ENCODE data around the gene ATOX1.
"Not testable (repeated sequence)": the region's sequence is repeated elsewhere in the genome, so short reads cannot be mapped to it uniquely, and the experiment has no call there.

The ATOX1 gene

DNA sequence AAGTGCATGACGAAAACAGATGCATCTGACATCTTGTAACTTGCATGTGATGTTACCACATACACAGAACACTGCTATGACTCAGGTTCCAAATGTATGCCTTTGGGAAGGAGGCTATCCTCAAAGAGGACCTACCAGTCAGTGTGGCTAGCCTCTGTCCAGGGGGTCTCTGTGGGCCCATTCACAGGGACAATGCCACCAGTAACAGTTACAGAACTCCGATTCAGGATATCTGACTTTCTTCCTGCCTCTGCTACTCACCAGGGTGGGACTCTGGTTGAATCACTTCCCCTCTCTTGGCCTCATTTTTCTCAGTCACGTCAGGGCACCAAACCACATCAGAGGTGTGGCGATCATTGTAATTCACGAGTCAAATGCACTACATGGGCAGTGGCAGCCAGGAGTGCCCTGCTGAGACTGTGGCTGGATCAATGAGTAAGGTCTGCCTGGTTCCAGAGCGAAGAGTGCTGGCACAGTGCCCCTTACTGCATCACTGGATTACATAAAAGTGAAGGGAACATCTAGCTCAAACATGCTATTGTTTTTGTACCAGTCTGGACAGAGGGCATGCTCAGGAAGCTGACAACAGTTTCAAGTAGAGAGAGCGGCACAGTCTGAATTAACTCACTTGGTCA is 13.2 kb downstream of the ATOX1 start:
- Mint-ChIP-seq H3K36me3 (peaks cover 34% of the 10 kb centered on the region), H3K27ac (peak overlapping the region; percentile 83), H3K4me1 (peaks cover 58% of the 10 kb centered on the region), H3K4me3 (peak overlapping the region; percentile 7), H3K9me3 (no peaks in the 10 kb centered on the region), H3K27me3 (no peaks in the 10 kb centered on the region)
- ATAC-seq: peak; percentile 83

DNA sequence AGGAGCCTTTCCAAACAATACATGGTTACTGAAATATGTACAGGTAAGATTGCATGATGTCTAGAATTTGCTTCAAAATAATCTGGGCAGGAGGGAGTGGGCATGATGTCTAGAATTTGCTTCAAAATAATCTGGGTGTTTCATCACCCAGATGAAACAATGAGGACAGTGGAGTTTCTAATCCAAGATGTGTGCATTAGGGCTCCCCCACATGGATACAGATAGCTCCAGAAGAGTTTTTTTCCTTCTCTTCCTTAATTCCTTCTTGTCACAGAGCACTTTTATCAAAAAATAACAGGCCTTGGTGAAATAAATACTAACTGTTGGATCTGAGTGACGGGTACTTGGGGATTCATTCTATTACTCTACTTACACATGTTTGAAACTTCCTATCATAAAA is 14.9 kb downstream of the ATOX1 start:
- ATAC-seq: no peak
- Mint-ChIP-seq H3K36me3 (peaks cover 38% of the 10 kb centered on the region), H3K9me3 (no peaks in the 10 kb centered on the region), H3K4me3 (no peak overlapping the region), H3K4me1 (peaks cover 46% of the 10 kb centered on the region), H3K27ac (peak overlapping the region; percentile 62), H3K27me3 (no peaks in the 10 kb centered on the region)

DNA sequence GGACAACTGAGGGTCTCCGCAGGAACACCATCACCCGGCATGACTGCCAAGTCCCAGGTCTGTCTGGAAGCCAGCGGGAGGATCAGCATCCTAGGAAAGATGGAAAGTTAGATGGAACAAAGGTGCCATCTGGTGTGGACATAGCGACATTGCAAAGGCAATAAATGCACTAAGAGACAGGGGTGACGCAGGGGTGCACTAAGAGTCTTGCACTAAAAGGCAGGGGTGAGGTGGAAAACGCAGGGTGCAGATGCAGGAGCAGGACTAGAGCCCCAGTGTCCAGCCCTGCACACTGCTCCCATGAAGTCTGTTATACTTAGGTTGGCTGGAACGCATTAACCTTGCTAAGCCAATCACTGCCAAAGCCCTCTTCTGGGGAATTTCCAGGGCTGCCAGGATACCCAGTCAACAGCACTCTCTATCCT is 15.5 kb downstream of the ATOX1 start:
- no peak overlapping the region for H3K27ac Mint-ChIP-seq

DNA sequence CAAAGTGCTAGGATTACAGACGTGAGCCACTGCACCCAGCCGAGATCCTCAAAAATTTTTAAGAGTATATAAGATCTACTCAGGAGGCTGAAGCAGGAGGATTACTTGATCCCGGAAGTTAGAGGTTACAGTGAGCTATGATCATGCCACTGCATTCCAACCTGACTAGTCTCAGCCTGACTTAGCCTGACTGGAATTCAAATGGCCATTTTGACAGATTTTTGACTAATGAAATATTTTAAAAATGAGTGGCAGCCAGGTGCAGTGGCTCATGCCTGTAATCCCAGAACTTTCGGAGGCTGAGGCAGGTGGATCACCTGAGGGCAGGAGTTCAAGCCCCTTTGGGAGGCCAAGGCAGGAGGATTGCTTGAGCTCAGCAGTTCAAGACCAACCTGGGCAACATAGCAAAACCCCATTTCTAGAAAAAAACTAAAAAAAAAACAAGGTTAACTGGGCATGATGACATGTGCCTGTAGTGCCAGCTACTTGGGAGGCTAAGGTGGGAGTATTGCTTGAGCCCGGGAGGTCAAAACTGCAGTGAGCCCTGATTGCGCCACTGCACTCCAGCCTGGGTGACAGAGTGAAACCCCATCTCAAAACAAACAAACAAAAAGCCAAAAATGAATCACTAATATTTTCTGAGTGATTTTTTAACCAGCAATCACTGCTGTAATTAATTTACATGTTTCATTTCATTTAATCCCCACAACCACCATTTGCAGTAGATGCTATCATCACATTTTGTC is 16.6 kb downstream of the ATOX1 start:
- no peak for ATAC-seq
- Mint-ChIP-seq H3K27ac (no peak overlapping the region), H3K36me3 (peaks cover 44% of the 10 kb centered on the region), H3K27me3 (no peaks in the 10 kb centered on the region), H3K9me3 (no peaks in the 10 kb centered on the region), H3K4me3 (no peak overlapping the region), H3K4me1 (peaks cover 45% of the 10 kb centered on the region)

More for the DNA sequence above, 15.5 kb downstream of the ATOX1 start:
- no peaks in the 10 kb centered on the region for H3K27me3 Mint-ChIP-seq
- ATAC-seq: no peak
- H3K9me3 Mint-ChIP-seq: no peaks in the 10 kb centered on the region
- peaks cover 38% of the 10 kb centered on the region for H3K36me3 Mint-ChIP-seq
- H3K4me3 Mint-ChIP-seq: no peak overlapping the region
- peaks cover 45% of the 10 kb centered on the region for H3K4me1 Mint-ChIP-seq

DNA sequence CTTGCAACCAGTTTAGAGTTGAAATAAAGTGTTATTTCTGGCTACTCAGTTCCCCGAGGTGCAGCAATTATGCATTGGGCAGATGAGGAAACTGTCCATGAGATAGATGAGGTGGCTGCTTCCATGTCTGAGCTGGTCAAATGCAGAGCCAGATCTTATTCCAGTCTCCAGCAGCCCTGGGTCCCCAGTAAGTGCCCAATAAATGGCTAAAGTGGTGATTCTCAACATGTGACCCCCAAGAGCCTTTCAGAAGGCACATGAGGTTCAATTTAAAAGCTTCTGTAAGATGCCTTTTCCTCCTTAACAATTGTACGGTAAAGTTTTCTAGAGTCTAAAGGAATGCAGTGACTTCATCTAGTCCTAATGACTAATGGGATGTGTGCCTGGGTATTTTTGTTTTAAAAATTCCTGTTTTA is 17.5 kb downstream of the ATOX1 start:
- H3K9me3 Mint-ChIP-seq: no peaks in the 10 kb centered on the region
- peaks cover 48% of the 10 kb centered on the region for H3K36me3 Mint-ChIP-seq
- H3K4me1 Mint-ChIP-seq: peaks cover 39% of the 10 kb centered on the region
- H3K27me3 Mint-ChIP-seq: no peaks in the 10 kb centered on the region
- no peak overlapping the region for H3K4me3 Mint-ChIP-seq
- no peak for ATAC-seq
- no peak overlapping the region for H3K27ac Mint-ChIP-seq

DNA sequence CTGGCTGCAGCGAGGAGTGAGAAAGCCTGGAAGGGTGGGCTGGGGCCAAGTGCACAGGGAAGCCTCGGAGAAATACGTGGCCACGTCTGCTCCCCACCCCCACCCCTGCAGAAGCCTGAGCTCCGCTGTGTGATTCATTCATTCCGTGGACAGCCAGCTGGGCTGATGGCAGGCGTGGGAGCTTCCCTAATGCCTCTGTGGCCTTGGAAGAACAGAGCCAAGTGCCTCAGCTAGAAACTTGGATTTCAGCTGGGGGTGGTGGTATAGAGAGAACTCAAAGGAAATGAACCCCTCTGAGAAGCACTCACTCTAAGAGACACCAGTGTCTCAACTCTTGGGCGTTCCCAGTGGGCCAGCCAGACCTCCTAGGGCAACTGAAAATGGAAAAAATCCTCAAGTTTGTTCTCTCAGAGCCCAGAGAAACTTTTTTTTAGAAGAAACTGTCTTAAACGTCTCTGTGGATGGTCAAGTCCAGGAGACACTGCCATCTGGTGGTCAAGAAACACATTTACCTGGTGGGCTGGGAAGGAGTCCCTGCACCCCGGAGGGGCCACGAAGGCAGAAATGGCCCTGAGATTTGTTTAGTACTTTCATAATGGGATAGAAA is 18.0 kb downstream of the ATOX1 start:
- peaks cover 44% of the 10 kb centered on the region for H3K36me3 Mint-ChIP-seq
- no peak overlapping the region for H3K4me3 Mint-ChIP-seq
- H3K27me3 Mint-ChIP-seq: no peaks in the 10 kb centered on the region
- H3K4me1 Mint-ChIP-seq: peaks cover 35% of the 10 kb centered on the region
- no peaks in the 10 kb centered on the region for H3K9me3 Mint-ChIP-seq
- H3K27ac Mint-ChIP-seq: no peak overlapping the region
- ATAC-seq: peak; percentile 67

DNA sequence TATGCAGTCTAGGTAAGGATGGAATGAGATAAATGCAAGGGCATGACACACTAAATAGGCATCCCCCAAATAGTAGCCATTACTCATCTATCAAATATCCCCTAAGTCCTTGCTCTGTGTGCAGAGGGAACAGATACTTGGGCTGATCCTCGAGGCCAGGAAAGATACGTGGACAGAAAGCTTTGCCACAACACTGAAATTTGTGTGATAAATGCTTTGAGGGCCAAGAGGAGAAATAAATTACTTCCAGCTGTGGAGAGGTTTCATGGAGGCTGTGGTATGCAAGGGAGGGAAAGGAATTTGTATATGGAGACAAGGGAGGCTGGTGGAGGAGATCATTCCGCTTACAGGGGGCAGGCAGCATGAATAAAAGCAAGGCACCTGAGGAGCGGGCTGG is 18.5 kb downstream of the ATOX1 start:
- Mint-ChIP-seq H3K27ac (no peak overlapping the region), H3K36me3 (peaks cover 39% of the 10 kb centered on the region), H3K4me3 (no peak overlapping the region), H3K9me3 (no peaks in the 10 kb centered on the region), H3K4me1 (peaks cover 30% of the 10 kb centered on the region), H3K27me3 (no peaks in the 10 kb centered on the region)
- ATAC-seq: no peak

DNA sequence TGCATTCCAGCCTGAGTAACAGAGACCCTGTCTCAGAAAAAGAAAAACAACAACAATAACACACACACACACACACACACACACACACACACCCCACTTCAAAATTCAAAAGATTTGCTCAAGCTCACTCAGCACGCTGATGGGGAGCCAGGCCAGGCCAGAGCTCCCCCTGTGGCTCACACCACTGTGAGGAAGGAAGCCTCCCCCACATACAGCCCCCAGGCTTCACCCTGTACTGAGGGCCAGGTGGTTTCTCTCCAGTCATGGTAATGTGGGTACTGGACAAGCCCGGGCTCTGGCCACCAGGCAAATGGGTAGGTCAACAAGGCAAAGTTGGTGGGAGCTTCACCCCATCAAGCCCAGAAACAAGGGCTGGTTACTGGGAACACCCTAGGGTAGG is 19.0 kb downstream of the ATOX1 start:
- peaks cover 28% of the 10 kb centered on the region for H3K4me1 Mint-ChIP-seq
- no peak overlapping the region for H3K4me3 Mint-ChIP-seq
- no peak for ATAC-seq
- H3K27ac Mint-ChIP-seq: no peak overlapping the region
- H3K27me3 Mint-ChIP-seq: no peaks in the 10 kb centered on the region
- H3K9me3 Mint-ChIP-seq: no peaks in the 10 kb centered on the region
- peaks cover 37% of the 10 kb centered on the region for H3K36me3 Mint-ChIP-seq

DNA sequence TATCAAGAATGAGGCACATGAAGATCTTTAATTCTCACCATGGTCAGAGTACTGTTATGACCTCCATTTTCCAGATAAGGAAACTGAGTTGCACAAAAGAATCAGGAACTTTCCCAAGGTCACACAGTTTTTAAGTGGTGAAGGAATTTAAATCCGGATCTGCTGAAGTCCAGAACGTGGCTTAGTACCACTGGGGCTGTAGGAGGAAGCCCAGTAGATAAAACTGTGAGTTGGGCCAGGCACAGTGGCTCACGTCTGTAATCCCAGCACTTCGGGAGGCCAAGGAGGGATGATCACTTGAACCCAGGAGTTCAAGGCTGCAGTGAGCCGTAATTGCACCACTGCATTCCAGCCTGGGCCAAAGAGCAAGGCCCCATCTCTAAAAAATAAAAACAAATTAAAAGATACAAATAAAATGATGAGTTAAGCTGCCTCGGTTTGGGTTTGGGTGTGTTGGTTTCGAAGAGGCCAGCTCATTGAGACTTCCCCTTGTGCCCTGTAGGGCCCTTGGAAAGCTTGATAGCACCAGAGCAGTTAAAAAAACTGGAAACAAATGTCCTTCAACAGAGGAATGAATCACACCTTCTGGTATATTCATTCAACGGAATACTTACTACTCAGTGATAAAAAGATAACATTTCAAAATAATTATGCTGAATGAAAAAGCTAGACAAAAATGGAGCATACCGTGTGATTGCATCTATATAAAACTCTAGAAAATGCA is 20.1 kb downstream of the ATOX1 start:
- H3K36me3 Mint-ChIP-seq: peaks cover 34% of the 10 kb centered on the region

DNA sequence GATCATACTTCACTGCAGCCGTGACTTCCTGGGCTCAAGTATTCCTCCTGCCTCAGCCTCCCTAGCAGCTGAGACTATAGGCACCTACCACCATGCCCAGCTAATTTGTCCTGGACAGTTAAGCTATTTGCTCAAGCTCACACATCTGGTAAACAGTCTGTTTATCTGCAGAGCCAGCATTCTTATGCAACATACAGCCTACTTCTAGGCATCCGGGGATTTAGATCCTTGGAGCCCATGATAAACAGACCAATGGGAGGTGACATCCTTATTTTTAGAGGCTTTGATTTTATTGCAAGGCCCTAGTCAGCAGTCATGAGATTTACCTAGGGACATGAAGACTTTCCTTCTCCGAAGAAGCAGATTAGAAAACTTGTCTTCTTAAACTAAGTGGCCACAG is 21.0 kb downstream of the ATOX1 start:
- ATAC-seq: no peak
- H3K27me3 Mint-ChIP-seq: no peaks in the 10 kb centered on the region
- peaks cover 31% of the 10 kb centered on the region for H3K36me3 Mint-ChIP-seq
- H3K9me3 Mint-ChIP-seq: no peaks in the 10 kb centered on the region
- H3K27ac Mint-ChIP-seq: no peak overlapping the region
- peaks cover 16% of the 10 kb centered on the region for H3K4me1 Mint-ChIP-seq
- no peak overlapping the region for H3K4me3 Mint-ChIP-seq

More for the DNA sequence above, 20.1 kb downstream of the ATOX1 start:
- no peaks in the 10 kb centered on the region for H3K9me3 Mint-ChIP-seq
- no peaks in the 10 kb centered on the region for H3K27me3 Mint-ChIP-seq
- peaks cover 22% of the 10 kb centered on the region for H3K4me1 Mint-ChIP-seq
- H3K27ac Mint-ChIP-seq: no peak overlapping the region
- no peak for ATAC-seq
- no peak overlapping the region for H3K4me3 Mint-ChIP-seq

DNA sequence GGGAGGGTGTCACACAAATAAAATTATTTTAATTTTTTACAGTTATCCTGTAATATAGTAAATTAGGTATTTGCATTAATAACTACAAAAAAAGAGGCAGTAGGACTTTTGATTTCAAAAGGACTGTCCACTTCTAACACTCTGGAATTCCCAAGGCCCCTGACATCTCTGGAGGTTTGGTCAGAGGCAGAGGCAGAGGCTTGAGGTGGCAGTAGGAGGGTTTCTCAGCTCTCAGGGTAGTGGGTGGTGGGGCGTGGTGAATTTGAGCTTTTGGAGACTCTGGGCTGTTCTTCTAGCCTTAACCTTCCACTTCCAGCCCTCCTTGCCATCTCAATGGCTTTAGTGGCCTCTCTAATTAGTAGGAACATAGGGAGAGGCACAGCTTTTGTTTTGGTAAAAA is 22.8 kb downstream of the ATOX1 start:
- no peaks in the 10 kb centered on the region for H3K27me3 Mint-ChIP-seq
- peaks cover 35% of the 10 kb centered on the region for H3K36me3 Mint-ChIP-seq
- H3K9me3 Mint-ChIP-seq: no peaks in the 10 kb centered on the region
- no peak for ATAC-seq
- peaks cover 10% of the 10 kb centered on the region for H3K4me1 Mint-ChIP-seq
- no peak overlapping the region for H3K4me3 Mint-ChIP-seq
- no peak overlapping the region for H3K27ac Mint-ChIP-seq

DNA sequence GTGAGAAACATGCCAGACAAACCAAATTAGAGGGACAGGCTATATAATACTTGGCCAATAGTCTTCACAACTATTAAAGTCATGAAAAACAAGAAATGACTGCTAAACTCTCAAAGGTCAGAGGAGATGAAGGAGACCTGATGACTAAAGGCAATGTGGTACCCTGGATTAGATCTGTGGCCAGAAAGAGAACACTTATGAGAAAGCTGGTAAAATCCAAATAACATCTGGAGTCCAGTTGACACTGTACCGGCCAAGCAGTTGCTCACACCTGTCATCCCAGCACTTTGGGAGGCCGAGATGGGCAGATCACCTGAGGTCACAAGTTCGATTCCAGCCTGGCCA is 24.4 kb downstream of the ATOX1 start:
- no peak overlapping the region for H3K4me3 Mint-ChIP-seq

DNA sequence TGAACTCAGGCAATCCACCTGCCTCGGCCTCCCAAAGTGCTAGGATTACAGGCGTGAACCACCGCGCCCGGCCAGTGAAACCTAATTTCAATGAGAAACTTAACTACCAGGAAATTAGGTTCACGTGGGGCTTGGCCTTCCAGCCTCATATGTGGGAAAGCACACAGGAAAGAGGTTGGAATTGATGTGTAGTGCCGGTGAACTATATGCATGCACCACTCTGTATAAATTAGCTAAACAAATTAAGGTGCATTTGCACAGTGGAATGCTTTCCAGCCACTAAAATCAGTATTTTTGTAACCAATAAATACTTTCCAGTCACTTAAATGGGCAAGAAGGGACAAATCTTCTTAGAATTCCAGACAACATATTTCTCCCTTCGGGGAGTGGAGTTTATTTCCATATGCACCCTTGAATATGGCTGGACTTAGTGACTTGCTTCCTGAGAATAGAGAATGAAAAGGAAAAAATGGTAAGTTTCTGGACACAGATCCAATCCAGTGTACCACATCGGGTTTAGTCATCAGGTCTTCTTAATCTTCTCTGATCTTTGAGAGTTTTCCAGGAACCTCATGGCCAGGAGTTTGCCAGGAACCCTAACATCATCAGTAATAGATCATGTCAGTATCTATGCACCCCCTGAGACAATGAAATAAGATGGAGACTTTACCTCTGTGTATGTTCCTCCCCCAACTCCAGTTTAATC is 24.9 kb downstream of the ATOX1 start:
- Mint-ChIP-seq H3K4me1 (no peaks in the 10 kb centered on the region), H3K4me3 (no peak overlapping the region), H3K9me3 (peaks cover 2% of the 10 kb centered on the region), H3K27ac (no peak overlapping the region), H3K27me3 (no peaks in the 10 kb centered on the region), H3K36me3 (peaks cover 42% of the 10 kb centered on the region)
- no peak for ATAC-seq

More for the DNA sequence above, 24.4 kb downstream of the ATOX1 start:
- ATAC-seq: no peak
- peaks cover 2% of the 10 kb centered on the region for H3K9me3 Mint-ChIP-seq
- no peaks in the 10 kb centered on the region for H3K27me3 Mint-ChIP-seq
- peaks cover 41% of the 10 kb centered on the region for H3K36me3 Mint-ChIP-seq
- no peaks in the 10 kb centered on the region for H3K4me1 Mint-ChIP-seq
- H3K27ac Mint-ChIP-seq: no peak overlapping the region

DNA sequence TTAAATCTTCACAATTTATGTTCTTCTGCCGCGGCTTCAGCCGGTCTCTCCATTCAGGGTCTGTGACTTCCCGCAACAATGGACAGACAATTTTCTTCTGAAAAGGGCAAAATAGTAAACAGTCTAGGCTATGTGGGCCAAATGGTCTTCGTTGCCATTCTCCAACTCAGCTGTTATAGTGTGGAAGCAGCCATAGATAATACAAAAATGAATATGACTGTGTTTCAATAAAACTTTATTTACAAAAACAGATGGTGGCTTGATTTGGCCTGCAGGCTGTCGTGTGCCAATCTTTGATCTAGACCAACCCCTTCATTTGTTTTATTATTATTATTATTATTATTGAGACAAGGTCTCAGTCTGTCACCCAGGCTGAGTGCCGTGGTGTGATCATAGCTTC is 28.1 kb downstream of the ATOX1 start:
- Mint-ChIP-seq H3K9me3 (peaks cover 2% of the 10 kb centered on the region), H3K4me1 (no peaks in the 10 kb centered on the region), H3K36me3 (peaks cover 39% of the 10 kb centered on the region), H3K27me3 (no peaks in the 10 kb centered on the region), H3K27ac (no peak overlapping the region), H3K4me3 (no peak overlapping the region)
- ATAC-seq: no peak

DNA sequence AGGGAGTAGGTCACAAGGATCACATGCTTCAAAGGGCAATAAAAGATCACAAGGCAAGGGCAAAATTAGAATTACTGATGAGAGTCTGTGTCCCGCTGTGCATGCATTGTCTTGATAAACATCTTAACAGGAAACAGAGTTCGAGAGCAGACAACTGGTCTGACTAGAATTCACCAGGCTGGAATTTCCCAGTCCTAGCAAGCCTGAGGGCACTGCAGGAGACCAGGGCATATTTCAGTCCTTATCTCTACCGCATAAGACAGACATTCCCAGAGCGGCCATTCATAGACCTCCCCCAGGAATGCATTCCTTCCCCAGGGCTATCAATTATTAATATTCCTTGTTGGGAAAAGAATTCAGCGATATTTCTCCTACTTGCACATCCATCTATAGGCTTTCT is 28.8 kb downstream of the ATOX1 start:
- ATAC-seq, H3K4me3 Mint-ChIP-seq: not testable (repeated sequence)

More for the DNA sequence above, 28.8 kb downstream of the ATOX1 start:
- H3K36me3 Mint-ChIP-seq: peaks cover 39% of the 10 kb centered on the region
- not testable (repeated sequence) for H3K4me1 Mint-ChIP-seq, H3K9me3 Mint-ChIP-seq, H3K27ac Mint-ChIP-seq, H3K27me3 Mint-ChIP-seq
